MM.1S (cell line): ENCODE results near the gene MRPL47.
"Not testable (repeated sequence)": the region's sequence is repeated elsewhere in the genome, so short reads cannot be mapped to it uniquely, and the experiment has no call there.

ENCODE experiments used
- DNase-seq: peaks from one replicate; pipeline ENCODE4 v3.0.0-alpha.2; 2015
- H2AFZ ChIP-seq: fragments of 300-600 bp; sonication (generic); 2 replicates; pipeline ENCODE4 v1.6.0; 2016; ENCODE audit warnings: antibody characterized with exemption, low read length
- H3F3A ChIP-seq: fragments of 300-600 bp; sonication (generic); 2 replicates; pipeline ENCODE4 v1.6.1; 2016; ENCODE audit warnings: mild to moderate bottlenecking, antibody characterized with exemption, low read length, moderate library complexity, mixed read lengths; ENCODE audit not compliant: insufficient read depth
- H3K27ac ChIP-seq: fragments of 300-600 bp; sonication (generic); 2 replicates; pipeline ENCODE4 v1.5.1; 2016; ENCODE audit warnings: mild to moderate bottlenecking, low read length
- H3K27me3 ChIP-seq: fragments of 300-600 bp; sonication (generic); replicated peaks from 2 replicates; pipeline ENCODE4 v1.6.0; 2016; ENCODE audit warnings: low read length; ENCODE audit not compliant: insufficient read depth
- H3K36me3 ChIP-seq: fragments of 300-600 bp; sonication (generic); replicated peaks from 2 replicates; pipeline ENCODE4 v1.6.1; 2016; ENCODE audit warnings: mild to moderate bottlenecking, low read length, mixed read lengths; ENCODE audit not compliant: insufficient read depth
- H3K4me1 ChIP-seq: fragments of 300-600 bp; sonication (generic); 2 replicates; pipeline ENCODE4 v1.6.1; 2016; ENCODE audit warnings: low read length, mixed read lengths
- H3K4me2 ChIP-seq: fragments of 300-600 bp; sonication (generic); 2 replicates; pipeline ENCODE4 v1.6.0; 2016; ENCODE audit warnings: low read depth, low read length
- H3K4me3 ChIP-seq: fragments of 300-600 bp; sonication (generic); 2 replicates; pipeline ENCODE4 v1.5.1; 2016; ENCODE audit warnings: low read length, mixed read lengths
- H3K79me2 ChIP-seq: fragments of 300-600 bp; sonication (generic); 2 replicates; pipeline ENCODE4 v1.6.1; 2016; ENCODE audit warnings: mixed run types, low read length, mixed read lengths
- H3K9ac ChIP-seq: fragments of 300-600 bp; sonication (generic); 2 replicates; pipeline ENCODE4 v1.6.1; 2016; ENCODE audit warnings: low read length, mixed read lengths
- H3K9me2 ChIP-seq: fragments of 300-600 bp; sonication (generic); replicated peaks from 2 replicates; pipeline ENCODE4 v1.6.1; 2016; ENCODE audit warnings: mild to moderate bottlenecking, low read length, mixed read lengths; ENCODE audit not compliant: insufficient read depth
- H3K9me3 ChIP-seq: fragments of 300-600 bp; sonication (generic); replicated peaks from 2 replicates; pipeline ENCODE4 v1.6.1; 2016; ENCODE audit warnings: mild to moderate bottlenecking, low read length, mixed read lengths; ENCODE audit not compliant: insufficient read depth
- H4K20me1 ChIP-seq: fragments of 300-600 bp; sonication (generic); 2 replicates; pipeline ENCODE4 v1.6.1; 2016; ENCODE audit warnings: mild to moderate bottlenecking, low read length, moderate library complexity, mixed read lengths; ENCODE audit not compliant: insufficient read depth
- EZH2 ChIP-seq: fragments of 300-600 bp; sonication (generic); optimal IDR thresholded peaks from 2 replicates; pipeline ENCODE3; 2017; ENCODE audit warnings: low read depth, mild to moderate bottlenecking, antibody characterized with exemption, low read length, mixed read lengths
- EZH2phosphoT487 ChIP-seq: fragments of 300-600 bp; sonication (generic); IDR thresholded peaks from 2 replicates; pipeline ENCODE4 v1.6.1; 2018; ENCODE audit warnings: antibody characterized with exemption, low read length
- TF ChIP-seq, protein P1 (sequence below): fragments of 300-600 bp; sonication (generic); IDR thresholded peaks from 2 replicates; pipeline ENCODE4 v1.5.1; 2016; ENCODE audit warnings: antibody characterized with exemption, low read length, mixed read lengths

Gene MRPL47

GRCh38 chr3:179651687-179652446 lies 47.4 kb upstream of the MRPL47 start:
- peaks cover 21% of the 10 kb centered on the region; the same call in 1 of the 2 replicates for H3K4me1 ChIP-seq
- no peaks in the 10 kb centered on the region for H3K9me3 ChIP-seq
- H2AFZ ChIP-seq = peak overlapping the region; percentile 27
- peaks cover 23% of the 10 kb centered on the region for H3F3A ChIP-seq
- no peaks in the 10 kb centered on the region for H3K9me2 ChIP-seq
- H3K79me2 ChIP-seq = peaks cover 33% of the 10 kb centered on the region
- no peaks in the 10 kb centered on the region for H3K36me3 ChIP-seq
- peak overlapping the region; percentile 60 for H3K4me2 ChIP-seq
- H3K27ac ChIP-seq = peak overlapping the region; percentile 63; the same call in 1 of the 2 replicates
- H3K27me3 ChIP-seq = 0 out of 2 replicates have a peak, but pooled peaks cover 6% of the 10 kb centered on the region
- 0 out of 2 replicates have a peak, but pooled peaks cover 3% of the 10 kb centered on the region for H4K20me1 ChIP-seq
- TF ChIP-seq, protein P1, sequence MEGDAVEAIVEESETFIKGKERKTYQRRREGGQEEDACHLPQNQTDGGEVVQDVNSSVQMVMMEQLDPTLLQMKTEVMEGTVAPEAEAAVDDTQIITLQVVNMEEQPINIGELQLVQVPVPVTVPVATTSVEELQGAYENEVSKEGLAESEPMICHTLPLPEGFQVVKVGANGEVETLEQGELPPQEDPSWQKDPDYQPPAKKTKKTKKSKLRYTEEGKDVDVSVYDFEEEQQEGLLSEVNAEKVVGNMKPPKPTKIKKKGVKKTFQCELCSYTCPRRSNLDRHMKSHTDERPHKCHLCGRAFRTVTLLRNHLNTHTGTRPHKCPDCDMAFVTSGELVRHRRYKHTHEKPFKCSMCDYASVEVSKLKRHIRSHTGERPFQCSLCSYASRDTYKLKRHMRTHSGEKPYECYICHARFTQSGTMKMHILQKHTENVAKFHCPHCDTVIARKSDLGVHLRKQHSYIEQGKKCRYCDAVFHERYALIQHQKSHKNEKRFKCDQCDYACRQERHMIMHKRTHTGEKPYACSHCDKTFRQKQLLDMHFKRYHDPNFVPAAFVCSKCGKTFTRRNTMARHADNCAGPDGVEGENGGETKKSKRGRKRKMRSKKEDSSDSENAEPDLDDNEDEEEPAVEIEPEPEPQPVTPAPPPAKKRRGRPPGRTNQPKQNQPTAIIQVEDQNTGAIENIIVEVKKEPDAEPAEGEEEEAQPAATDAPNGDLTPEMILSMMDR = no peak
- TF ChIP-seq EZH2phosphoT487 (no peak), EZH2 (no peak)
- H3K4me3 ChIP-seq = peak overlapping the region; percentile 53
- H3K9ac ChIP-seq = peak overlapping the region; percentile 50; the same call in 1 of the 2 replicates
- DNase-seq = no peak

- no peaks in the 10 kb centered on the region for H3K36me3 ChIP-seq
- H3K4me2 ChIP-seq = no peak overlapping the region
- no peak overlapping the region for H2AFZ ChIP-seq
- TF ChIP-seq EZH2phosphoT487 (no peak), EZH2 (no peak)
- TF ChIP-seq, protein P1 = no peak
- H3K9ac ChIP-seq = no peak overlapping the region
- peaks cover 13% of the 10 kb centered on the region for H3F3A ChIP-seq
- peaks cover 9% of the 10 kb centered on the region for H3K4me1 ChIP-seq
- no peaks in the 10 kb centered on the region for H3K79me2 ChIP-seq
- no peak for DNase-seq
- H3K27me3 ChIP-seq = no peaks in the 10 kb centered on the region
- H4K20me1 ChIP-seq = no peaks in the 10 kb centered on the region
- no peak overlapping the region for H3K27ac ChIP-seq
- H3K4me3 ChIP-seq = no peak overlapping the region
- no peaks in the 10 kb centered on the region for H3K9me3 ChIP-seq
- no peaks in the 10 kb centered on the region for H3K9me2 ChIP-seq
These were observed 41.7 kb upstream of the MRPL47 start for GRCh38 chr3:179646177-179646576.

- not testable (repeated sequence) for H3K4me3 ChIP-seq, H3K36me3 ChIP-seq, DNase-seq, H4K20me1 ChIP-seq, H3K27ac ChIP-seq, H3K9ac ChIP-seq, H3K9me2 ChIP-seq, H3K9me3 ChIP-seq, H3K4me1 ChIP-seq, H3K27me3 ChIP-seq, H3K4me2 ChIP-seq, H2AFZ ChIP-seq, H3K79me2 ChIP-seq
- H3F3A ChIP-seq = peaks cover 13% of the 10 kb centered on the region
These were observed 39.4 kb upstream of the MRPL47 start for GRCh38 chr3:179643837-179644236.

DNA sequence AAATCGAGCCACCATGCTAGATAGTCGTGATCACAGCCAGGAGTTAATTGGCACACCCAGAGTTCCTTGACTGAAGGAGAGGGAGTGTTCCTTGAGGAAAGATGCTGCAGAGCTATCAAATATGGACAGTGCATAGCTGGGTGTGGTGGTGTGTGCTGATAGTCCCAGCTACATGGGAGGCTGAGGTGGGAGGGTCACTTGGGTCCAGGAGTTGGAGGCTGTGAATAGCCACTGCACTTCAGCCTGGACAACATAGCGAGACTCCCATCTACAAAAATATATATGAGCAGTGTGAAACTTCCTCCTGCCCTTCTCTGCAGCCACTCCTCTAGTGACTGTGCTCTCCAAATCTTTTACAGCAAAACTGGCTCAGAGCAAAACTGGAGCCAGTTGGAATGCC lies 38.4 kb upstream of the MRPL47 start:
- peaks cover 13% of the 10 kb centered on the region for H3F3A ChIP-seq
- no peaks in the 10 kb centered on the region for H3K36me3 ChIP-seq
- no peaks in the 10 kb centered on the region for H3K27me3 ChIP-seq
- DNase-seq = no peak
- H3K4me2 ChIP-seq = no peak overlapping the region
- H3K4me3 ChIP-seq = no peak overlapping the region
- H3K9me2 ChIP-seq = no peaks in the 10 kb centered on the region
- H3K27ac ChIP-seq = no peak overlapping the region
- peaks cover 9% of the 10 kb centered on the region for H3K4me1 ChIP-seq
- no peak overlapping the region for H3K9ac ChIP-seq
- TF ChIP-seq, protein P1 = no peak
- TF ChIP-seq EZH2phosphoT487 = no peak
- no peak for TF ChIP-seq EZH2
- no peaks in the 10 kb centered on the region for H3K9me3 ChIP-seq
- H4K20me1 ChIP-seq = no peaks in the 10 kb centered on the region
- H2AFZ ChIP-seq = no peak overlapping the region
- no peaks in the 10 kb centered on the region for H3K79me2 ChIP-seq
